HG02885 (cell line): ENCODE data around the gene MTCL1.

Experiments
- ATAC-seq: cut with Tn5 transposase; IDR thresholded peaks from one replicate; pipeline ENCODE4 v1.9.1; 2021; ENCODE audit warnings: mild to moderate bottlenecking; ENCODE audit not compliant: unreplicated experiment, poor library complexity

Gene MTCL1

DNA sequence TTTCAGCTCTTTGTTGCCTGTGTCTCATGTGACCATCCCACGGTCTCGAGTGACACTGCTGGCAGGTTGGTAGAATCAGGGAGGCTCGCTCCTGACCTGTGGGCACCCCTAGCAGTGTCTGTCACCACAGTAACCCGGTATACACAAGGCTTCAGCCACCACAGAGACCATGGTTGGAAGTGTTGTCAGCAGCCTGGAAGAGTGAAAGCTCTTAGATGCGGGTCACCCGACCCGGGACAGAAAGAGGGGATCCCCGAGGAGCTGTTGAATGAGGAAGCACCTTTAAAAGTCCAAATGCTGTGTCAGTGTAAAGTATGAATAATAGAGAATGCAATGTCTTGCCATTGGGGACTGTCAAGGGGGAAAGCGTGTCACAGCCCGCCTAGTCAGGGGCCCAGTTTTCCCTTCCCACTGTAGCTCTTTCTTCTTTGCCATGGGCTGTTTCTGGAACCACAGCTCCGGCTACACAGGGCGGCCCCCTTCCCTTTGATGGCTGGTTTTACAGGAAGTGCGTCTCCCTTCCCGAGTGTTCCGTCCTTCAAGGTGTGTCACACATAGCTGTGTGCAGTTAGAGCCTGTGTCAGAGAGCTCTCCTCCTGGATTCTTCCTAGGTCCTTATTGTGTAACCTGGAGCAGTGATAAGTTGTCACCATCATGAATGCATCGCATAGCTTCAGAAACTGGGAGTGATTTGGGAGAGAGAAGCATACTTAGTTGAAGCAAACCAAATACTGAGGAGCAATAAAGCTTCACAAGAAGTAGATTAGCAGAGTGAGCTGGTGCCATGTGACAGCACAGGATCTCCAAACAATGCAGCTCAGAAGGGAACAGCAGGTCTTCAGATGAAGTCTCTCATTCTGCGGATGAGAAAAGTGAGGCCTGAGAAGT is 81.4 kb downstream of the MTCL1 start:
- ATAC-seq = no peak

DNA sequence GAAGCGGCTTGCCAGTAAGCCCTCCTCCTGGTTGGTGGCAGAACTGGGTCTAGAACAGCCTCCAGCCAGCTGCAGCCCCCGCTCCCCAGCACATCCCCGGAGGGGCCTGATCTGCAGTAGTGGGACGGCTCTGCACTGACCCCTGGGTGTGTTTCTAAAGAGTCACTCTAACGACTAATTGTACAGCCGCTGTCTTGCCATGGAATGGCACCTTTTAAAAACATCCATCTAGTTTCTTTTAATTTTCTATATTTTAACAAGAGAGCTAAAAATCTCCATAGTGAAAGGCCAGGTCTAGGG is 82.0 kb downstream of the MTCL1 start:
- no peak for ATAC-seq

DNA sequence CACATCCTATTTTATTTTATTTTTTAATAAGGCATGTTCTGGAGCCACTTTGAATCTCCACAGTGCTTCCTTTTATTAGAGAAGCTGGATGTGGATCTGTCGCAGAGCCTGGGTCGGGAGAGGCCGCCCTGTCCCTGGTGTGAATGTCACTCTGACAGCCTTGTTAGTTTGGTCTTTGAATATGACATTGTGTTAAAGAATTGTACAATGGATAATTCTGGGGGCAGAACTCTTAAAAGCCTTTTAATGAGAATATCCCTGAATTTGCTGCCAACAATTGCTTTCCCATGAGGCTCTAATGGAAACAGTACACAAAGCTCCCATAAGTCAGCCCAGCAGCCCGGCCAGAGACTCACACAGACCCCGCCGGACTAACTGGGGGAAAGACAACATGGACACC is 82.4 kb downstream of the MTCL1 start:
- no peak for ATAC-seq

DNA sequence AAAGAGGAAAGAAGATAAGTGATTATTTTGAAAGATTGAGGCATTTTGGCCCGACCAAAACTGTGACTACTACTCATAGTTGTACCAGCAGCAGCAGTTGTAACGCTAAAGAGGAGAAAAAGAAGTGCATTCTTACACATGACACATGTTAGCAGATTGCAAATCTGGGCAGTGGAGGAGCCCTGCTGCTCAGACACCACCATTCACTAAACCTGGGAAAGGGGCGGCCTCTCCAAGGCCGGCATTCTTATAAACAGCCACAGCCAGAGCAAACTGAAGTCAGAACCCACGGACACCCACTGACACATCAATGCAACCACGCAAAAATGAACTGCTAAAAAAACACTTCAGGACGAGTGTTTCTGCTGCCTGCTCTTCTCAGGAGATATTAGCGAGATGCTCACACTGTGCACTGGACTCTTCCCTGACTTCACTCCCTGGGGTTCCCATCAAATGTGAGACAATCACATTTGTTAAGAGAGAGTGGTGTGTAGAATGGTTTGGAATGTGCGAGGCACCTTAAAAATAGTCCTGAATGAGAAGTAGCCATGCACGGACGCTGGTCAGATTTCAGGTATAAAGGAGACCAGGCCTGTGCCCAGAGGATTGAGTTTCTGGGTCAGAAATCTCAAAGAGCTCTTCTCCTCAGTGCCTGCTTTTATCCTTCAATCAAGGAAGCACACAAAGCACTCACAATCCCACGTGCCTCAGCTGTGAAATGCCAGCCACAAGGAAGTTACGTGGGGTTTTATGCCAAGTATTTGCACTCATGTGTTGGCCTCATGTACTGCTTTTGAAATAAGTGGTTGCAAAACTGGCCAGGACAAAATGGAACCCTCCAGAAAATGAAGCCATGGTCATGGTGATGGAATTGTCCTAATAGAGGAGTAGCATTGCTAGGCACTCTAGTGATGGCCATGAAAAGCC is 83.4 kb downstream of the MTCL1 start:
- no peak for ATAC-seq

DNA sequence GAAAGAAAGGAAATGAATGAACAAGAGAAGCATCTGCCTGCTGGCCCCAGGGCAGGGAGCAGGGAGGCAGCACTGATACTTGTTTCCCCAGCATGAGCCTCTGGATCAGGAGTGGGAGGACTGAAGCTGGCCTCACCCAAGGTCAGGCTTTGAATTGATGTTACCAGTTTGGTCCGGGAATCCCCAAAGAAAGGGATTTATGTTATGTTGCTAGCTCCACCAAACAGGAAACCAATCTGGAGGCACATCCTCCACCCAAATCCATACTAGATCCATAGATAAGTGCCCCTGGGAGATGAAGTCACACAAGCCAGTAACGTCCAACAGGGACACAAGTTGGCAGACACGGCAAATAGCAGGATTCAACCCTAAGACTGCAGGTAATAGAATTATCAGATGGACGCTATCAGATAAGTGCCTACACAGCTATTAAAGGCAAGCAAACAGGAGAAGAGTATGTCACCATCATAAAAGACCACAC is 85.9 kb downstream of the MTCL1 start:
- ATAC-seq = no peak

DNA sequence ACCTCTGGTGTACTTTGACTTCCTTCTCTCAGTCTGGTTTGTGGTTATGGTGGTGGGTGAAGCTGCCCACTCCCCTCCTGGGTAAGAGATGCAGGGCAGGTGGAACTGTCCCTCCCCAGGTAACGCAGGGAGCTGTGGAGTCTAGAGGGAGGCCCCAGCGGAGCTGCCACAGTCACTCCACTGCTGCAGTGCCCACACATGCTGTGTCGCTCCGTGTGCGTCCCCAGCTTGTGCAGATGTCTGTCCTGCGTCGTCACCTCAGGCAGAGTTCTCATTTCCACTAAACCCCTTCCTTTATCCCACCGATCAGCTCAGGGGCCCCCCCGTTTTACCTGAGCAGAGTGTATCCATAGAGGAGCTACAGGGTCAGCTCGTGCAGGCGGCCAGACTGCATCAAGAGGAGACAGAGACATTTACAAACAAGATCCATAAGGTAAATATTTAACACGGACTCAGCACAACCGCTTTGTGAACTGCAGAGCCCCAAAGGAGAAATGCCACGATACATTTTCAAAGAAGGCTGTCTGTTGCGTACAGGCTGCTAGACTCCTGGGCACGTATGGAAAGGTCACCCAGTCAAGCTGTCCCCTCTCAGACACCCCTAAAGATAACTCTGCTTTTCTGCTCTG is 87.4 kb downstream of the MTCL1 start:
- no peak for ATAC-seq

DNA sequence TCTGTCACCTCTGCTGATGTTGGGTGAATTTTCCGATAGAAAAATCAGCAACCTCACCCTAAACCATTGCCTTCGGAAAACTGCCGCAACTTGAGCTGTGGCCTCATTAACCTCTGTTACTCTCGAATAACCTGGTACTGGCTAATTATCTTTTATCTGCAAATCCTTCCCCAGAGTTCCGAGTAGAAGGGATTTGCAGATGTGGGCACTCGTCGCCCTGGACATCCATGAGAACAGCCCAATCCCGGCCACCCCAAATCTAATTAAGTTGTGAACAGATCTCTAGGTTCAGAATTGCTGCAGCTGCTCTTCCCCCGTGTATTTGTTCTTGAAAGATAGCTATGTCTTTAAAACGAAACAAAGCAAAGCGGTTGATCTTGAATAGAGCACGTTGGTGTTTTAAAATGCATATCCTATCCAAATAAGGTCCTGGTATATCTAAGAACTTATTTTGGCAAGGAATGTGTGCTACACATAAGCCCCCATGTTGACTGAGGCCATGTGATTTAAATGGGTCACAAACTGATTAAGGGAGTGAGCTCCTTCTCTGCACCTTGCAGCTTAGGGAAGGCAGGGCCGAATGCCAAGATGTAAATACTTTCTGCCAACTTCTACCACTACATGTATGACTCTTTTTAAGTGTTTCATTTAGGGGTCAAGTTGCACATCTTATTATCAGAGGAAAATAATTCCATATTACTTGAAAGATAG is 88.2 kb downstream of the MTCL1 start:
- no peak for ATAC-seq

DNA sequence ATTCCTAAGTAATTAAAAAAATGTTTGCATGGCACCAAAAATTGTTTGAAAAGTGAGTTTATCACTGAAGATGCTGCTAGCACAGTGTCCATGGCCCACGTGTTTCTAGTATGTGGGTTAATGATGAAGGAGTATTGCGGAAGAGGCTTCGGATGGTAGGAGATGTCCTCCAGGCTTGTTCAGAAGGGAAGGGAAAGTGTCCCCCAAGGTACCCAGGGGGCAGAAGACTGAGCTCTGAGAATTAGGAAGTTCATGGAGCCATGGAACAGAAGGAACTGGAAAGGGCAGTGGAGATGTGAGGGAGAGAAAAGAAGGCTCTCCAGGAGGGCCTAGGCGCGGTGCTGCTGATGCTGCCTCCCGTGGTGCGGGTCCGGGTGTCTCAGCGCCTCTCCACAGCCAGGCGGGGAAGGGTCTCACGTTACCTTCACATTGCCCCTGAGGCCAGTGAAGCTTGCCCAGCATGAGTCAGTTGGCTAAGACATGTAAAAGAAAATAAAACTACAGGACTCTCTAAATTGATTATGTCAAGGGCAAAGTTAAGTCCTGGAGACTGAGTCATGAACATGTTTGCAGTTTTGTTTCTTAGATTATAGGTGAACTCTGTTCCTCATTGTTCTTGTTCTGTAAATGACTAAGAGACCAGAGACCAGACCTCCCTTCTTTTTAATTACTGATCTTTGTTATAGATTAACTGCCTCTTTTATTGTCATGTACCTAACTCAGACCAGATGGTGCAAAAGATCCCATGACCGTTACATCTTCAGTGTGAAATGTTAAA is 89.0 kb downstream of the MTCL1 start:
- no peak for ATAC-seq

DNA sequence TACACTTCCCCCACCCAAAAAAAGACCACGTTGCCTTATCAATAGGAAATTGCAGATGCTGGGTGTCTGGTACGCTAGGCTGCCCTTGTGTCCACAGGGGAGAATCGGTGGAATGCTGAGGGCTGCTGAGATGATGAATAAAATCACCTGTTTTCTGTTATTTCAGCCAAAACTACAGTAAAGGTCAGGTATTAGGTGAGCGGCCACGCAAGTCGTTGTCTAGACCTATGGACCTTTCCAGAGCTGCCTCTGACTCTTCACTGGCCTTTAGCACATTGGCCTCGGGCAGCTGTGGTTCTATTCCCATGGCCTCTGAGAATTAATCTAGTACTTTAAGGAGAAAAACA is 89.6 kb downstream of the MTCL1 start:
- ATAC-seq = no peak

DNA sequence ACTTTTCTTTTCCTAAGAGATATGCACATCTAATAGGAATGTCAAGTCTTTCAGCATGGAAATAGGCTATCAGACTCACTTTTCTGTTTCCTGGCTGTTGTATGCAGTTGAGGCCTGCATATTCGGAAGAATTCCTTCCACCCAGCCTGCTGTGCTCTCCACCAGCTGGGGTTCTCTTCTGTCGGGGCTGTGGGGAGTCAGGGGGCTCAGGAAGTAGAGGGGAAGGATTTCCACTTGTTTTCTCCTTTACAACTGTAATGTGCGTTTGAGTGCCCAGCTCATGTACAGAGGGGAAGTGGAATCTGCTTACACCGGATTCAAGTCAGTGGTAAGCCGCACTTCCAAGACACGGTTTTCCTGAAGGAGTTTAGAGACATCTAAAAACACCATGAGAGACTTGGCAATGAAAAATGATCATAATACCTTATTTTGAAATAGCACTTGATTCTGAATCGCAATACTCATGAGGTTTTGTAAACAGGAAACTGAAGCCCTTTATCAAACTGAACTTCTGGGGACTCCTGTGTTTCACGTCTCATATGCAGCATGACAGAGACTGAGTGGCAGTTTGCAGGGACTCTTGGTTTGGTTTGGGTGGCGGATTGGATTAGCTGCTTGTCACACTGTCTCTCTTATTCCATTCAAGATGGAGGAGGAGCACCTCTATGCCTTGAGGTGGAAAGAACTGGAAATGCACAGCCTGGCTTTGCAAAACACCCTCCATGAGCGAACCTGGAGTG is 90.4 kb downstream of the MTCL1 start:
- ATAC-seq = no peak

DNA sequence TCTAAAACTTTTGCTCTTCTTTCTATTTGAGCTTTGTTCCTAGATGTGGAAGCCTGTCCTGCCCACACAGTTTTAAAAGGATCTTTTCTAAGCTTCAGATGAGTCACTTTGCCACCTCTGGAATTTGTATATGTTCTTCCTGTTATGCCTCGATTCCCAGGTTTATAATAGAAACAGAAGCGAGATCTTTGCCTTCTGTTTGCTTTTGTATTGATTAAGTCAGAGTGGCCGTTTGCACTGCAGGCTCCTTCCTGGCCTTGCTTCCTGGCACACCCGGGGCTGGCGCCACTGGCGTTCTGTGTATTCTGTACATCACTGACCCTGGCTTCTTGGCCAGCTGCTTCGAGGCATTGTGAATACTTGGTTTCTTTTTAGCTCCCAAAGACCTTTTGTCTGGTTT is 91.8 kb downstream of the MTCL1 start:
- no peak for ATAC-seq

DNA sequence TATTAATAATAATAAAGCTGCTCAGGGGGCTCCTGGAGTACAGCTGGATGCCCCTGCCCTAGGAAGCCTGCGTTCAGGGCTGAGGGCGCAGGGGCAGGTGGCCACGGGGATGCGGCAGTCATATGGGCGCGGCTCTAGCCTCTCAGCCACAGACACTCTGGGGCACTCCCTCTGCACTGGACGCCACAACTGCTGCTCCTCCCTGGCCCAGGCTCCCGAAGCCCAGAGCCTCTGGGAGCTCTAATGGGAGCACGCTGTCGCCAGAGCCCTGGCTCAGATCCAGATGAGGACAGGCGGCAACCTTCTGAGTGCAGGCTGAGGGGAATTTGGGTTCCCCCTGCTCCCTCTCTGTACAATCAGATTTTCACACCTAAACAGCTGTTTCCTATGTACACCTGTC is 93.6 kb downstream of the MTCL1 start:
- ATAC-seq = no peak

DNA sequence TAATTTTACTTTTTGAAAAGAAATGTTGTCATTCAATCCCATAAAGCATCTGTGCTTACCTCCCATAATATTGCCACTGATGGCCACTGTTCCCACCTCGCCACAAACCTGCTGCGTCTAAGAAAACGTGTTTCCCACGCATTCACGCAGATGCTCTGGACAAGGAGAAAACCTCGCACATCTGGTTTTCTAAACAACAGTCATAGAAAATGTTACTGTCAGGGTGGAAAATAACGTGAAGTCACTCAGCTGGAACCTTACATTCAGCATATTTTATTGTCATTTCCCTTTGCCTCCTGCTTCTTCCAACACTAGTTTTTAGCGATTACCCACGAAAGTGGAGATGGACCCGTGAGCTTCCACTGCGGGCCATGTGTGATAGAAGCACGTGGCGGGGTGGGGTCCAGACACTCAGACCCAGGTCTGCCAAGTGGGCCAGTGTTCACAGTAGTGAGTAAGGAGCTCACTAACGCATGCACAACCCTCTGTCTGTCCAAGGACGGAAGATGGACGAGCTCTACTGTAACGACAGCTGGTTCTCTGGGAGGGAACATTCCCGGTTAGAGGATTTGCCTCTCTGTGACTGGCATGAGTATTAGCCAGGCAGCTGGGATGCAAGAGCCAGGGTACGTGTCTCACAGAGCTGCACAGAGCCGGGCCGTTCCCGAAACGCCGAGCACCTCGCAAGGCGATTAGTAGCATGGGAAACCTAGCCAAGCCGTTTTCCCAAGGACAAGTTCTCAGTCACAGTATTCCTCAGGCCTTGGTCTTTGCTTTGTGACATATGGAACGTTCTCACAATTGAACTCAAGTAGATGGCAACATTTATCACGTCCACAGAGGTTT is 94.5 kb downstream of the MTCL1 start:
- no peak for ATAC-seq

DNA sequence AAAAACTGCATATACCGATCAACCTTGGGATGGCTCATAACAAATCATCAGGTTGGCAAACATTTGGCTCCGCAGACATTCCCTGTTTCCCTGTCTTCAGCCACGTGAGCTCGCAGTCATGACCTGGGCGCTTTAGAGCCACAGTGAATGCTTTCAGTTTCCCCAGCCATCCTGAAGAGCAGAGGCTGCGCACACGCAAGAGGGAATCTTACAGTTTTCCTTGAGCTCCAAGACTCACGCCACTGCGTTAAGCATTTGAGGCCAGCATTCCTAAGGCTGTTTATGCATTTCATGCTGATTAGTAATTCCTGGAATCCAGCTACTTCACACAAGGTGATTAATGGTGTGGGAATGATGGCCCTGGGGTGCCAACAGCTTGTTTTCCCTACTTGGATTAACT is 95.1 kb downstream of the MTCL1 start:
- no peak for ATAC-seq

DNA sequence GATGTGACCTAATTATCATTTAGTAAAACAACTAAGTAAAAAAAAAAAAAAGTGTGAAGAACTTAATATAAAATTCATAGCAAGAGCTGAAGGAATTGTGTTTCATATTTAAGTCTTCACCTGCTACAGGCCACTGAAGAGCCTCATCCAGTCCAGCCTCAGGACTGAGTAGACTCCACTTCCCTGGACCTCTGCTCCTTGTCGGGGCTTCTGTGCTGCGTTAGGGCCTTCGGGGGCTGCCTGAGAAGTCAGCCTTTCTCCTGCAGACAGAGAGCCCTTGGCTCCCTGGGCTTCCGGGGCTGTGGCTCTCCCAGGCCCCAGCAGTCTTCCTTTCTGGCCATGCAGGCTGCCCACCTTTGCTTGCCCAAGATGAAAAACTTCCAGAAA is 95.5 kb downstream of the MTCL1 start:
- no peak for ATAC-seq

DNA sequence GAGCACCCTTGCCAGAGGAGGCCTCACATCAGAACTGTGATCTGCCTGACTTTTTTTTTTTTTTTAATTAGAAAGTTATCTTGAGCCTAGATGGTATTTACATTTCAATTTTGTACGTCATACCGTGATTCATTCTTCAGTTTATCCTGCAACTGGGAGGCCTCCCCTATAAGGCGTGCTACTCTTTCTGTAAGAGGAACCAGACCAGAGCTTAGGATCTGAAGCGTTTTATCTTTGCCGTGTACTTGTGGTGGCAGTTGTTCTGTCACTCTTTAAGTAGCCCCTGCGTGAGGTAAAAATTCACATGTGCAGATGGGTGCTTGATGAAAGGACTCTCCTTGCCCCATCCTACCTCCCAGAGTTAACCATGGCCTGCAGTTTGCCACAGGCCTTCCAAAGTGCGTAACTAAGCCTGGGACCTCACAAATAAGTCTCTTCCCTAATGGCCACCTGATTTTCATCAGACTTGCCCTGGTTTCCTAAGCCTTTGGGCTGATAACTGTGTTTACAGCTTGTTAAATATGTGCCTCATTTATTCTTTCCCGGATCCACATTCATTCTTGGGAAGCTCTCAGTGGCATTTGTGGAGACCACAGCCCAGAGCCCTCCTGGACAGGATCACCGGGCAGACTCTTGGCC is 96.0 kb downstream of the MTCL1 start:
- no peak for ATAC-seq

DNA sequence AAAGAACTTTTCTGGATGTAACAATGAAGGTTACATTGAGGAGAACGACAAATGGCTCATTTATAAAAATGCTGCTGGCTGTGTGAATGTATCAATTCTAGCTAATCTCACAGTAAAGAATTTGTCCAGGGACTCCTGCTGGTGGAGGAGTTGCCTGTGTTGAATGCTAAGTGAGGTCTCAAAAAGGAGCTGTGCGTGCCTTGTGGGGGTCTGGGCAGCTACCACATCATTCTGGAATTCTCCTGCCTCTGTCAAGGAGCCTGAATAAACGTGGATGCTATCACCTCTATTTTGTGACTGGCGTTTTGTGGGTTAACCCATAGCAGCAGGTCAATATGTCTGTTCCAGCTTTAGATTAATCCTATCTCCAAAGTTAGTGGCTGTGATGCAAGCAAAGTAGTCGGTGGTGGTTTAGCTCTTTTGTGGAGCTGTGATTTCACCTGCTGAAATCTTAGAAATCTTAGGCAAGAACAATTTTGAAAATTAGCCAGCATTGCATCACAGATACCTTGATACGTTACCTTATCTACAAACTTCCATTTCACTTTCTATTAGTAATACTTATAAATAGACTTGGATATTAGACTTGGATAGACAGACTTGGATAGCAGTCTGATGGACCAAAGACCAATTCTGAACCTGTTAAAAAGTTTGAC is 96.8 kb downstream of the MTCL1 start:
- no peak for ATAC-seq
